ENCODE data around the gene RASEF.

- TF ChIP-seq CTCF (IDR thresholded peaks at IDR 0.05): no peak
- TF ChIP-seq ZFX (IDR thresholded peaks at IDR 0.05; ENCODE audit: borderline replicate concordance): no peak
These were observed 14.8 kb downstream of the RASEF start for GRCh38 chr9:83047839-83048775.

Data from 22Rv1 (cell line).